Testis (tissue), 2 donors: Measurements from ENCODE around the gene CFAP20DC.

ENCODE experiments used
- POLR2A ChIP-seq: fragments of 450-650 bp; IDR thresholded peaks from one replicate; pipeline ENCODE4 v1.6.1; 2017; ENCODE audit warnings: antibody characterized with exemption, mild to moderate bottlenecking, moderate library complexity
- TF ChIP-seq, protein P1 (sequence below), 3 experiments: fragments of 450-650 bp in 2 of 3; fragments of 200-600 bp in 1 of 3; sonication (generic) in 1 of 3; IDR thresholded peaks; one replicate each; pipeline ENCODE4 v1.5.1; 2016 to 2019; ENCODE audit warnings: antibody characterized with exemption in 3 of 3, mild to moderate bottlenecking in 2 of 3, moderate library complexity in 1 of 3

- TF ChIP-seq POLR2A = no peak
- TF ChIP-seq, protein P1, sequence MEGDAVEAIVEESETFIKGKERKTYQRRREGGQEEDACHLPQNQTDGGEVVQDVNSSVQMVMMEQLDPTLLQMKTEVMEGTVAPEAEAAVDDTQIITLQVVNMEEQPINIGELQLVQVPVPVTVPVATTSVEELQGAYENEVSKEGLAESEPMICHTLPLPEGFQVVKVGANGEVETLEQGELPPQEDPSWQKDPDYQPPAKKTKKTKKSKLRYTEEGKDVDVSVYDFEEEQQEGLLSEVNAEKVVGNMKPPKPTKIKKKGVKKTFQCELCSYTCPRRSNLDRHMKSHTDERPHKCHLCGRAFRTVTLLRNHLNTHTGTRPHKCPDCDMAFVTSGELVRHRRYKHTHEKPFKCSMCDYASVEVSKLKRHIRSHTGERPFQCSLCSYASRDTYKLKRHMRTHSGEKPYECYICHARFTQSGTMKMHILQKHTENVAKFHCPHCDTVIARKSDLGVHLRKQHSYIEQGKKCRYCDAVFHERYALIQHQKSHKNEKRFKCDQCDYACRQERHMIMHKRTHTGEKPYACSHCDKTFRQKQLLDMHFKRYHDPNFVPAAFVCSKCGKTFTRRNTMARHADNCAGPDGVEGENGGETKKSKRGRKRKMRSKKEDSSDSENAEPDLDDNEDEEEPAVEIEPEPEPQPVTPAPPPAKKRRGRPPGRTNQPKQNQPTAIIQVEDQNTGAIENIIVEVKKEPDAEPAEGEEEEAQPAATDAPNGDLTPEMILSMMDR (IDR thresholded peaks at IDR 0.05) = no peak
These were observed 76.0 kb downstream of the CFAP20DC start for GRCh38 chr3:58973796-58974195.
